ENCODE measurements around the gene SLC26A11.

The SLC26A11 gene

DNA sequence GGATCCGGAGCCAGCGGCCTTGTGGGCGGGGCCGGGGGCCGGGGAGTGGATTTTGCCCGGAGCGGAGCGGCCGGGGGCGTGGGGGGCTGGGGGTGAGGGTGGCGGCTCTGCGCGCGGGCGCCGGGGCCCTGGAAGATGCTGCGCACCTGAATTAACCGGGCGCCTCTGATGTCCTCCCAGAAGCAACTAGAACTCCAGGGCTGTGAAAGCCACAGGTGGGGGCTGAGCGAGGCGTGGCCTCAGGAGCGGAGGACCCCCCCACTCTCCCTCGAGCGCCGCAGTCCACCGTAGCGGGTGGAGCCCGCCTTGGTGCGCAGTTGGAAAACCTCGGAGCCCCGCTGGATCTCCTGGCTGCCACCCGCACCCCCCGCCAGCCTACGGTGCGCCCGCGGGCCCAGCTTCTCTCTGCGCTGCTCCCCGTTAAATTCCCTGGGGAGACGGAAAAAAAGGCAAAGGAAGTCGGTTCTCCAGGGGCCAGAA lies 549 bp downstream of the SLC26A11 start:
- H3K4me3 ChIP-seq (ENCODE audit: low read depth, low read length) = no peak overlapping the region
- TF ChIP-seq, protein P1, sequence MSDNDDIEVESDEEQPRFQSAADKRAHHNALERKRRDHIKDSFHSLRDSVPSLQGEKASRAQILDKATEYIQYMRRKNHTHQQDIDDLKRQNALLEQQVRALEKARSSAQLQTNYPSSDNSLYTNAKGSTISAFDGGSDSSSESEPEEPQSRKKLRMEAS (IDR thresholded peaks at IDR 0.05; ENCODE audit: low read depth, low read length) = no peak
- TF ChIP-seq MYC (IDR thresholded peaks at IDR 0.05; ENCODE audit: low read depth, low read length) (no peak), POLR2A (IDR thresholded peaks at IDR 0.05; ENCODE audit: extremely low read depth, insufficient read length) (no peak)
- TF ChIP-seq, protein P2, sequence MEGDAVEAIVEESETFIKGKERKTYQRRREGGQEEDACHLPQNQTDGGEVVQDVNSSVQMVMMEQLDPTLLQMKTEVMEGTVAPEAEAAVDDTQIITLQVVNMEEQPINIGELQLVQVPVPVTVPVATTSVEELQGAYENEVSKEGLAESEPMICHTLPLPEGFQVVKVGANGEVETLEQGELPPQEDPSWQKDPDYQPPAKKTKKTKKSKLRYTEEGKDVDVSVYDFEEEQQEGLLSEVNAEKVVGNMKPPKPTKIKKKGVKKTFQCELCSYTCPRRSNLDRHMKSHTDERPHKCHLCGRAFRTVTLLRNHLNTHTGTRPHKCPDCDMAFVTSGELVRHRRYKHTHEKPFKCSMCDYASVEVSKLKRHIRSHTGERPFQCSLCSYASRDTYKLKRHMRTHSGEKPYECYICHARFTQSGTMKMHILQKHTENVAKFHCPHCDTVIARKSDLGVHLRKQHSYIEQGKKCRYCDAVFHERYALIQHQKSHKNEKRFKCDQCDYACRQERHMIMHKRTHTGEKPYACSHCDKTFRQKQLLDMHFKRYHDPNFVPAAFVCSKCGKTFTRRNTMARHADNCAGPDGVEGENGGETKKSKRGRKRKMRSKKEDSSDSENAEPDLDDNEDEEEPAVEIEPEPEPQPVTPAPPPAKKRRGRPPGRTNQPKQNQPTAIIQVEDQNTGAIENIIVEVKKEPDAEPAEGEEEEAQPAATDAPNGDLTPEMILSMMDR (IDR thresholded peaks at IDR 0.05; ENCODE audit: low read depth, low read length) = no peak
- DNase-seq (ENCODE audit: low read depth) = no peak

DNA sequence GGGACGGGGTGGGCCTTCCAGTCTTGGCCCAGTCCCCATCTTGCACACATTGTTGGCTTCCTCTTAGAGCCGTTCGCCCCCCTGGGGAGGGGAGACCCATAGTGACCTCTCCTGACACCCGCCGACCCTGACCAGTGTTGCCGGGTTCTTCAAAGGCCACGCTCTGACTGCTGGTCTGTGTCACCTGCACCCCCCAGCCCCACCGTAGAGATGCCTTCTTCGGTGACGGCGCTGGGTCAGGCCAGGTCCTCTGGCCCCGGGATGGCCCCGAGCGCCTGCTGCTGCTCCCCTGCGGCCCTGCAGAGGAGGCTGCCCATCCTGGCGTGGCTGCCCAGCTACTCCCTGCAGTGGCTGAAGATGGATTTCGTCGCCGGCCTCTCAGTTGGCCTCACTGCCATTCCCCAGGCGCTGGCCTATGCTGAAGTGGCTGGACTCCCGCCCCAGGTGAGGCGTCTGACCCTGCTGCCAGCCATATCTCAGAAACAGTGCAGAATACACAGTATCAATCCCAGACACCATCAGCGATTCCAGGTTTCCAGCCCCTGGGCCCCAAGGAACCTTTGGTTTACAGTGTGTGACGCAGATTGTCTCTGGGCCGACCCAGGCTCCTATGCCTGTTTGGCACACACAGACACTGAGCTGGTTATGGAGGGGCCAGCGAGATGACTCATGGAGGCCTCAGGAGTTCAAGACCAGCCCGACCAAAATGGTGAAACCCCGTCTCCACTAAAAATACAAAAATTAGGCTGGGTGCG lies 1.3 kb downstream of the SLC26A11 start:
- TF ChIP-seq, protein P2 (IDR thresholded peaks at IDR 0.05; ENCODE audit: low read depth, low read length) = no peak
- TF ChIP-seq MYC (IDR thresholded peaks at IDR 0.05; ENCODE audit: low read depth, low read length) (no peak), POLR2A (IDR thresholded peaks at IDR 0.05; ENCODE audit: extremely low read depth, insufficient read length) (no peak)
- TF ChIP-seq, protein P1 (IDR thresholded peaks at IDR 0.05; ENCODE audit: low read depth, low read length) = no peak
- DNase-seq (ENCODE audit: low read depth) = no peak
- no peak overlapping the region for H3K4me3 ChIP-seq (ENCODE audit: low read depth, low read length)

DNA sequence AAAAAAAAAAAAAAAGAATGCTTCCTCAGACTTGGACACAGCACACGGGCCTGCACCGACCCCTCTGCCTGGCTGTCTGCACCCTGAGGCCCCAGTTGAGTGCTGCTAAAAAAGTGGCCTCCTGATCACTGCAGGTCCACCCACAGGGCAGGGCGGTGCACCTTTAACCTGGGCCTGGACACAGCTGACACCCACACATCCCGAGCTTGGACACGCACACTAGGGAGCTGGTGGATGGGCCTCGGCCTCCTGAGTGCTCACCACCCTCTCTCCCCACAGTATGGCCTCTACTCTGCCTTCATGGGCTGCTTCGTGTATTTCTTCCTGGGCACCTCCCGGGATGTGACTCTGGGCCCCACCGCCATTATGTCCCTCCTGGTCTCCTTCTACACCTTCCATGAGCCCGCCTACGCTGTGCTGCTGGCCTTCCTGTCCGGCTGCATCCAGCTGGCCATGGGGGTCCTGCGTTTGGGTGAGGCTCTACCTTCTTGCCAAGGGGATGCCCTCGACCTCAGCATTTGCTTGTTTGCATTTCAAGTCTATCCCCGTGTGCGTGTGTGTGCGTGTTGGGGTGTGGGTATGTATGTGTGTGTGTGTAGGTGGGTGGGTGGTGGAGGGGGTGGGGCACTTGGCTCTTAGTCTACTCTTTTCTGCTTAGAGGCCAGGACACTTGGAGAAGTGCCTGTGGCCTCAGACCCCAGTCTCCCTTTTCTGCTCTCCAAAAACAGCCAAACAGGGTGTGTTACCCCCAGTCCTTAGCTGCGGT lies 2.3 kb downstream of the SLC26A11 start:
- H3K4me3 ChIP-seq (ENCODE audit: low read depth, low read length) = no peak overlapping the region
- DNase-seq (ENCODE audit: low read depth) = no peak
- TF ChIP-seq, protein P1 (IDR thresholded peaks at IDR 0.05; ENCODE audit: low read depth, low read length) = no peak
- no peak for TF ChIP-seq POLR2A (IDR thresholded peaks at IDR 0.05; ENCODE audit: extremely low read depth, insufficient read length)
- TF ChIP-seq, protein P2 (IDR thresholded peaks at IDR 0.05; ENCODE audit: low read depth, low read length) = no peak
- no peak for TF ChIP-seq MYC (IDR thresholded peaks at IDR 0.05; ENCODE audit: low read depth, low read length)

DNA sequence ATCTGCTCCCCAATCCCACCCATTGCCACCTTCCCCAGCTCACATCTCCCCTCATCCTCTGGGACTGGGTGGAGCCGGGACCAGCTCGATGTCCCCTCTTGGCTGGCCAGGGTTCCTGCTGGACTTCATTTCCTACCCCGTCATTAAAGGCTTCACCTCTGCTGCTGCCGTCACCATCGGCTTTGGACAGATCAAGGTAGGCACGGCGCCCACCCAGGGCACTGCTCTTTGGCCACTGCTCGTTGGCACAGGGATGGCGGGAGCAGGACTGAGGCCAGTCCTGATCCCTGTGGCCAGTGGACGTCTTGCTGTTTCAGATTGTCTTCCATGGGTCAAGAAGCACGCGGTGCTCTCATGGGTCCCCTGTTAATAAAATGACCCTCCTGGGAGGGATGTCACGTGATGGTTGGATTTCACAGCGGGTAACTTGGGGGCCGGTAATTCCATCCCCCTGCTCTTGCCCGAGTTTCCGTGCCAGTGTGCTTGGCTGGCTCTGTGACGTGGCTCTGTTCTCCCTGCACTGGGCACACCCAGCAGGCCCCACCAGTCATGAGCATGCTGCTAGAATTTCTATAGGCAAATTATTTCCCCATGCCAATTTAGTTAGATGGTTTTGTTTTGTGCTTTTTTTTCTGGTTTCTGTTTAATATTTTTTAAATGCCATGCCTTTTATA lies 3.1 kb downstream of the SLC26A11 start:
- no peak for DNase-seq (ENCODE audit: low read depth)
- H3K4me3 ChIP-seq (ENCODE audit: low read depth, low read length) = no peak overlapping the region
- TF ChIP-seq, protein P1 (IDR thresholded peaks at IDR 0.05; ENCODE audit: low read depth, low read length) = no peak
- TF ChIP-seq MYC (IDR thresholded peaks at IDR 0.05; ENCODE audit: low read depth, low read length) (no peak), POLR2A (IDR thresholded peaks at IDR 0.05; ENCODE audit: extremely low read depth, insufficient read length) (no peak)
- TF ChIP-seq, protein P2 (IDR thresholded peaks at IDR 0.05; ENCODE audit: low read depth, low read length) = no peak

DNA sequence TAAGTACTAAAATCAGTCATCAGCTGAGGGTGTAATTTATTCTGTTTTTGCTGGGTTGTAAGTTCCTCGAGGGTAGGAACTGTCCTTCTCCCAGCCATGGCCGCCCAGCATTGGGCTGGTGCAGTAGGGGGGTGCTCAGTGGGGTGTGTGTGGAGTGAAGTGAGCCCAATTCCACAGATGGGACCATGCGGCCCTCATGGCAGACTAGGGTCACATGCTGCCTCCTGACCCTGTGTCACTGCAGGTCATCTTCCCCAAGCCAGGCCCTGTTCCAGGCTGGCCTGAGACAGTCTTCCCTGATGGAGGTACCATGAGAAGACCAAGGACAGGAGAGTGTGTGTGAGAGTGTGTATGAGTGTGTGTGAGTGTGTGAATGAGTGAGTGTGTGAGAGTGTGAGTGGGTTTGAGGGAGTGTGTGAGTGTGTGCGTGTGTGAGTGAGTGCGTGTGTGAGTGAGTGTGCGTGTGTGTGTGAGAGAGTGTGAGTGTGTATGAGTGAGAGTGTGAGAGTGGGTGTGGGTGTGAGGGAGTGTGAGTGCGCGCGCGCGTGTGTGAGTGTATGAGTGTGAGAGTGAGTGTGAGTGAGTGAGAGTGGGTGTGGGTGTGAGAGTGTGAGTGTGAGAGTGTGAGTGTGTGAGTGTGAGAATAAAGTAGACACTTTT lies 3.7 kb downstream of the SLC26A11 start:
- no peak overlapping the region for H3K4me3 ChIP-seq (ENCODE audit: low read depth, low read length)
- DNase-seq (ENCODE audit: low read depth) = no peak
- TF ChIP-seq MYC (IDR thresholded peaks at IDR 0.05; ENCODE audit: low read depth, low read length) (no peak), POLR2A (IDR thresholded peaks at IDR 0.05; ENCODE audit: extremely low read depth, insufficient read length) (no peak)
- TF ChIP-seq, protein P2 (IDR thresholded peaks at IDR 0.05; ENCODE audit: low read depth, low read length) = no peak
- TF ChIP-seq, protein P1 (IDR thresholded peaks at IDR 0.05; ENCODE audit: low read depth, low read length) = no peak
